HCT116 (cell line): Measurements from ENCODE around the gene MADD. TPM values are rescaled to one million over a fixed set of nuclear protein-coding genes. Genes with fewer than 3 reads are reported as not detected.

Source experiments
- ATAC-seq: fragments of 200-7000 bp; cut with Tn5 transposase; 2 replicates; pipeline ENCODE4 v1.9.1; 2020; ENCODE audit warnings: mild to moderate bottlenecking, moderate library complexity
- BruUV-seq: library from RNA; stranded (reverse); fragments of 400-500 nt; replicated peaks from 2 replicates; lab custom pipeline; 2021; lab: Mats Ljungman, UMichigan
- CTCF ChIA-PET: fragments of 300-600 bp; sonication (Branson Sonifier 250); formaldehyde crosslinking; loops from one replicate; lab custom pipeline; 2021; ENCODE audit warnings: antibody characterized with exemption; lab: Charles Lee
- POLR2A ChIA-PET: fragments of 300-600, 350-600 bp; sonication (Branson Sonifier 250); formaldehyde crosslinking; loops from one replicate; lab custom pipeline; 2021; ENCODE audit warnings: antibody characterized with exemption; lab: Charles Lee
- RAD21 ChIA-PET, 2 experiments: fragments of 300-600 bp; sonication (Branson Sonifier 250); formaldehyde crosslinking; loops; one replicate each; lab custom pipeline; 2023; ENCODE audit warnings: low total read pairs in 2 of 2; ENCODE audit not compliant: uncharacterized antibody in 2 of 2, unreplicated experiment in 2 of 2, low non-redundant PET in 1 of 2; lab: Charles Lee
- DNase-seq: peaks from one replicate; pipeline ENCODE4 v3.0.0-alpha.2; 2010; ENCODE audit warnings: low read depth, low spot score
- H2AFZ ChIP-seq: fragments of 200-600 bp; shearing (Covaris generic), sonication (generic); 2 replicates; pipeline ENCODE4 v1.6.1; 2017; ENCODE audit warnings: low read depth, mixed run types, mixed read lengths, antibody characterized with exemption, low read length; ENCODE audit not compliant: poor library complexity, severe bottlenecking
- H3K27ac ChIP-seq: 2 replicates; pipeline ENCODE4 v1.5.1; 2012; ENCODE audit warnings: low read depth, low read length
- H3K27me3 ChIP-seq: fragments of 200-600 bp; sonication (generic); 2 replicates; pipeline ENCODE4 v1.6.1; 2016; ENCODE audit warnings: mixed run types, low read length, mixed read lengths; ENCODE audit not compliant: insufficient read depth
- H3K36me3 ChIP-seq, 2 experiments: fragments of 200-500 bp in 1 of 2; fragments of 200-600 bp in 1 of 2; sonication (Bioruptor generic) in 1 of 2; sonication (generic) in 1 of 2; 2 replicates each; pipeline versions ENCODE4 v1.5.1 to v1.6.1; 2014 to 2016; ENCODE audit warnings: low read length in 2 of 2, inconsistent platforms in 1 of 2, mixed read lengths in 1 of 2, mixed run types in 1 of 2; ENCODE audit not compliant: insufficient read depth in 2 of 2, control insufficient read depth in 1 of 2
- H3K4me1 ChIP-seq, 2 experiments: fragments of 200-600 bp in 1 of 2; sonication (generic) in 1 of 2; 2 replicates each; pipeline versions ENCODE4 v1.5.1 to v1.6.1; 2012 to 2017; ENCODE audit warnings: low read length in 2 of 2, inconsistent platforms in 1 of 2, mild to moderate bottlenecking in 1 of 2, mixed read lengths in 1 of 2, mixed run types in 1 of 2, moderate library complexity in 1 of 2; ENCODE audit not compliant: insufficient read depth in 2 of 2, control insufficient read depth in 1 of 2
- H3K4me2 ChIP-seq: fragments of 200-600 bp; sonication (generic); 2 replicates; pipeline ENCODE4 v1.6.1; 2017; ENCODE audit warnings: mixed run types, low read length, mixed read lengths
- H3K4me3 ChIP-seq, 2 experiments: fragments of 200-600 bp in 1 of 2; sonication (generic) in 1 of 2; replicated peaks in 1 of 2; 2 replicates each; pipeline ENCODE4 v1.5.1; 2011 to 2016; ENCODE audit warnings: low read length in 2 of 2, control low read depth in 1 of 2, low read depth in 1 of 2, mild to moderate bottlenecking in 1 of 2, mixed read lengths in 1 of 2, mixed run types in 1 of 2
- H3K79me2 ChIP-seq: fragments of 200-600 bp; sonication (generic); 2 replicates; pipeline ENCODE4 v1.6.1; 2017; ENCODE audit warnings: mild to moderate bottlenecking, mixed run types, low read length, moderate library complexity, mixed read lengths; ENCODE audit not compliant: insufficient read depth
- H3K9ac ChIP-seq: fragments of 200-600 bp; sonication (generic); 2 replicates; pipeline ENCODE4 v1.6.1; 2016; ENCODE audit warnings: low read length, mixed read lengths
- H3K9me2 ChIP-seq: fragments of 200-600 bp; sonication (generic), shearing (Covaris generic); 2 replicates; pipeline ENCODE4 v1.6.1; 2017; ENCODE audit warnings: mixed run types, mild to moderate bottlenecking, moderate library complexity; ENCODE audit not compliant: insufficient read depth
- H3K9me3 ChIP-seq, 2 experiments: fragments of 200-500 bp in 1 of 2; fragments of 200-600 bp in 1 of 2; sonication (Bioruptor generic) in 1 of 2; sonication (generic) in 1 of 2; 2 replicates each; pipeline ENCODE4 v1.6.1; 2014 to 2017; ENCODE audit warnings: low read length in 2 of 2, mixed read lengths in 2 of 2, inconsistent platforms in 1 of 2, low read depth in 1 of 2, mild to moderate bottlenecking in 1 of 2, mixed run types in 1 of 2, moderate library complexity in 1 of 2; ENCODE audit not compliant: control insufficient read depth in 1 of 2, insufficient read depth in 1 of 2
- H4K20me1 ChIP-seq: fragments of 200-600 bp; sonication (generic), shearing (Covaris generic); 2 replicates; pipeline ENCODE4 v1.6.1; 2017; ENCODE audit warnings: mixed run types, mild to moderate bottlenecking, moderate library complexity; ENCODE audit not compliant: insufficient read depth
- ATF3 ChIP-seq: IDR thresholded peaks from 2 replicates; pipeline ENCODE4 v1.6.1; 2012
- CBX3 ChIP-seq: IDR thresholded peaks from 2 replicates; pipeline ENCODE4 v1.6.1; 2012; ENCODE audit warnings: low read depth
- CEBPB ChIP-seq: IDR thresholded peaks from 2 replicates; pipeline ENCODE4 v1.6.1; 2012; ENCODE audit warnings: low read depth
- CTCF ChIP-seq, 3 experiments: fragments of 200-600 bp in 1 of 3; sonication (generic) in 1 of 3; IDR thresholded peaks in 2 of 3; conservative IDR thresholded peaks in 1 of 3; 2 replicates each; pipeline ENCODE4 v1.5.1; 2012 to 2017; ENCODE audit warnings: low read depth in 2 of 3, low read length in 2 of 3, antibody characterized with exemption in 1 of 3, borderline replicate concordance in 1 of 3, control low read depth in 1 of 3, mild to moderate bottlenecking in 1 of 3, mixed read lengths in 1 of 3, mixed run types in 1 of 3, moderate library complexity in 1 of 3; ENCODE audit not compliant: insufficient read depth in 1 of 3
- EGR1 ChIP-seq: IDR thresholded peaks from 2 replicates; pipeline ENCODE4 v1.6.1; 2012; ENCODE audit warnings: low read depth
- EZH2 ChIP-seq: fragments of 200-600 bp; sonication (generic); IDR thresholded peaks from 2 replicates; pipeline ENCODE4 v1.6.1; 2017; ENCODE audit warnings: antibody characterized with exemption, mixed run types
- MAX ChIP-seq: IDR thresholded peaks from 2 replicates; pipeline ENCODE4 v1.6.1; 2012
- POLR2A ChIP-seq: IDR thresholded peaks from 2 replicates; pipeline ENCODE4 v1.7.0; 2011; ENCODE audit warnings: borderline replicate concordance; ENCODE audit not compliant: insufficient read depth, insufficient read length; ENCODE audit errors: extremely low read depth
- REST ChIP-seq: IDR thresholded peaks from 2 replicates; pipeline ENCODE4 v1.6.1; 2012; ENCODE audit warnings: low read depth
- SIN3A ChIP-seq: IDR thresholded peaks from 2 replicates; pipeline ENCODE4 v1.6.1; 2012; ENCODE audit warnings: low read depth
- SP1 ChIP-seq: IDR thresholded peaks from 2 replicates; pipeline ENCODE4 v1.6.1; 2012; ENCODE audit warnings: low read depth
- SRF ChIP-seq: IDR thresholded peaks from 2 replicates; pipeline ENCODE4 v1.6.1; 2012; ENCODE audit warnings: low read depth
- TCF7L2 ChIP-seq: IDR thresholded peaks from 2 replicates; pipeline ENCODE4 v1.7.0; 2011; ENCODE audit warnings: borderline replicate concordance, inconsistent platforms; ENCODE audit not compliant: insufficient read depth, insufficient read length; ENCODE audit errors: extremely low read depth
- intact Hi-C: fragments of 100-400 bp; cut with micrococcal nuclease; formaldehyde crosslinking; loops from 2 replicates; pipeline ENCODE4 v1.10.0; 2022
- total RNA-seq: library from RNA; stranded (reverse); gene quantifications from one replicate; pipeline ENCODE4 v1.2.1, GENCODE V29; 2021; ENCODE audit not compliant: unreplicated experiment

MADD gene
- total RNA-seq, 1 experiment from 2014 or later, result 37.1 TPM

- CTCF ChIA-PET, result interaction anchor here (0.6 kb wide), 1 partner anchor 970 kb away, joined by 4 read pairs; no protein-coding TSS in a partner anchor
- intact Hi-C loops, result no loop called here
- RAD21 ChIA-PET, result no interaction called here
- DNase-seq, result no peak
- no TSS peak for BruUV-seq
- Histone ChIP-seq H3K4me2 (no peak overlapping the region), H2AFZ (no peak overlapping the region), H3K79me2 (no peaks in the 10 kb centered on the region), H3K27me3 (no peaks in the 10 kb centered on the region), H3K36me3 (peaks cover 25 to 33% of the 10 kb centered on the region in 2 experiments), H4K20me1 (no peaks in the 10 kb centered on the region), H3K9ac (no peak overlapping the region), H3K4me1 (no peaks in the 10 kb centered on the region), H3K4me3 (no peak overlapping the region), H3K9me2 (no peaks in the 10 kb centered on the region), H3K27ac (no peak overlapping the region), H3K9me3 (no peaks in the 10 kb centered on the region)
- TF ChIP-seq SIN3A (no peak), CBX3 (no peak), REST (no peak), POLR2A (no peak), CTCF (IDR thresholded peaks at IDR 0.05 in 2 of 3, conservative IDR thresholded peaks at IDR 0.05 in 1 of 3; ENCODE audit: borderline replicate concordance in 1 of 3, insufficient read depth in 1 of 3, low read depth in 2 of 3, low read length in 2 of 3) (no peak), SRF (no peak), EZH2 (no peak), EGR1 (no peak), SP1 (no peak), TCF7L2 (no peak), ATF3 (no peak), CEBPB (no peak), MAX (no peak)
- no peak for ATAC-seq
- POLR2A ChIA-PET, result no interaction called here
Measured at GRCh38 chr11:47308050-47308823, 38.3 kb downstream of the MADD start.
